ENCODE data around the gene DBH.
A peak's percentile ranks its signal among the peaks of the same experiment; 100 is the strongest.

The DBH gene

GRCh38 chr9:133658442-133659431 is 22.6 kb downstream of the DBH start:
- no peaks in the 10 kb centered on the region for H3K36me3 ChIP-seq (ENCODE audit: control insufficient read depth, insufficient read depth, low read length)
- peaks cover 24% of the 10 kb centered on the region for H3K27me3 ChIP-seq (ENCODE audit: control insufficient read depth, insufficient read depth, low read length)
- H3K4me1 ChIP-seq (ENCODE audit: control insufficient read depth, insufficient read depth, low read length) = peaks cover 9% of the 10 kb centered on the region
- H3K9ac ChIP-seq (ENCODE audit: low read depth, low read length) = no peak overlapping the region
- no peak overlapping the region for H3K27ac ChIP-seq (ENCODE audit: low read depth, low read length)
- no peaks in the 10 kb centered on the region for H3K9me3 ChIP-seq (ENCODE audit: control insufficient read depth, insufficient read depth, low read length)
- peak overlapping the region; percentile 51 for H3K4me3 ChIP-seq (ENCODE audit: low read depth, low read length)

DNA sequence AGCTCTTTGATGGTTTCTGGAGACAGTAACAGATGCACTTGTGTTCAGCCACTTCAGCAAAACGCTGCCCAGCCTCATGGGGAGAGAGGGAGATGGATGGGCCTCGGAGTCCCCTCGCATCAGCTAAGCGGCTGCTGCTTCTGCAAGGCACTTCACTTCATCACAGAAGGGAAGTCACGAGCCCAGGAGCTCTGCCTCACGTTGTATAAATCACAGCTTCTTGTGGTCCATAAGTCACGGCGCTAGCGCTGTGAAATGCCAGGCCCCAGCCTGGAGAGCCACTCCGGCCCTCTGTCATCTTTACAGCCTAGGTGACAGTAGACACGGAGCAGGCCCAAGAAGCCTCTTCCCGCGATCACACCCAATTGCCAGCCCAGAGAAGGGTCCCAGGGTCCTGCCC is 23.4 kb downstream of the DBH start:
- Histone ChIP-seq H3K36me3 (ENCODE audit: control insufficient read depth, insufficient read depth, low read length) (no peaks in the 10 kb centered on the region), H3K4me3 (ENCODE audit: low read depth, low read length) (no peak overlapping the region), H3K27ac (ENCODE audit: low read depth, low read length) (no peak overlapping the region), H3K9ac (ENCODE audit: low read depth, low read length) (no peak overlapping the region), H3K9me3 (ENCODE audit: control insufficient read depth, insufficient read depth, low read length) (no peaks in the 10 kb centered on the region), H3K27me3 (ENCODE audit: control insufficient read depth, insufficient read depth, low read length) (peaks cover 24% of the 10 kb centered on the region), H3K4me1 (ENCODE audit: control insufficient read depth, insufficient read depth, low read length) (peaks cover 9% of the 10 kb centered on the region)

- no peak overlapping the region for H3K27ac ChIP-seq (ENCODE audit: low read depth, low read length)
- H3K9ac ChIP-seq (ENCODE audit: low read depth, low read length) = no peak overlapping the region
- peaks cover 9% of the 10 kb centered on the region for H3K4me1 ChIP-seq (ENCODE audit: control insufficient read depth, insufficient read depth, low read length)
- no peaks in the 10 kb centered on the region for H3K36me3 ChIP-seq (ENCODE audit: control insufficient read depth, insufficient read depth, low read length)
- H3K4me3 ChIP-seq (ENCODE audit: low read depth, low read length) = no peak overlapping the region
- peaks cover 24% of the 10 kb centered on the region for H3K27me3 ChIP-seq (ENCODE audit: control insufficient read depth, insufficient read depth, low read length)
- H3K9me3 ChIP-seq (ENCODE audit: control insufficient read depth, insufficient read depth, low read length) = no peaks in the 10 kb centered on the region
These were observed 25.8 kb downstream of the DBH start for GRCh38 chr9:133661846-133662540.

- no peaks in the 10 kb centered on the region for H3K36me3 ChIP-seq (ENCODE audit: control insufficient read depth, insufficient read depth, low read length)
- no peak overlapping the region for H3K9ac ChIP-seq (ENCODE audit: low read depth, low read length)
- H3K27me3 ChIP-seq (ENCODE audit: control insufficient read depth, insufficient read depth, low read length) = peaks cover 10% of the 10 kb centered on the region
- H3K9me3 ChIP-seq (ENCODE audit: control insufficient read depth, insufficient read depth, low read length) = no peaks in the 10 kb centered on the region
- H3K27ac ChIP-seq (ENCODE audit: low read depth, low read length) = no peak overlapping the region
- H3K4me3 ChIP-seq (ENCODE audit: low read depth, low read length) = no peak overlapping the region
- no peaks in the 10 kb centered on the region for H3K4me1 ChIP-seq (ENCODE audit: control insufficient read depth, insufficient read depth, low read length)
These were observed 28.2 kb downstream of the DBH start for GRCh38 chr9:133664173-133665050.

DNA sequence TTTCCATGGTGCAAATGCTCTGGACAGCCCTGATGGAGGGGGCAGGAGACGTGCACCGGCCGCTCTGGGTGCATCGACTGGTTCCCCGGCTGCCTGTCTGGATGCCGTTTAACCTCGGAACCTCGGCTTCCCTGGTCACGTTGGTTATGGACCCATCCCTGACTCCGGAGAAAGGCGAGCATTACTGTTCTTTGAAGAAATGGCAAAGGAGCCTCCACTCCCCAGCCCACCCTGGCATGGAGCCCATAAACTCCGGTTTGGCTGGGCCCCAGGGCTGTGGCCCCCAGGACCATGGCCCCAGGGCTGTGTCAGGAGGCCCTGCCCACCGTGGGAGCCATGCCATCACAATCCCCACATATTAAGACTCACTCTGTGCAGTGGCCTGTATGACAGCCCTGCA is 28.9 kb downstream of the DBH start:
- Histone ChIP-seq H3K9ac (ENCODE audit: low read depth, low read length) (no peak overlapping the region), H3K4me3 (ENCODE audit: low read depth, low read length) (no peak overlapping the region), H3K9me3 (ENCODE audit: control insufficient read depth, insufficient read depth, low read length) (no peaks in the 10 kb centered on the region), H3K4me1 (ENCODE audit: control insufficient read depth, insufficient read depth, low read length) (no peaks in the 10 kb centered on the region), H3K27ac (ENCODE audit: low read depth, low read length) (no peak overlapping the region), H3K27me3 (ENCODE audit: control insufficient read depth, insufficient read depth, low read length) (peaks cover 3% of the 10 kb centered on the region), H3K36me3 (ENCODE audit: control insufficient read depth, insufficient read depth, low read length) (no peaks in the 10 kb centered on the region)

DNA sequence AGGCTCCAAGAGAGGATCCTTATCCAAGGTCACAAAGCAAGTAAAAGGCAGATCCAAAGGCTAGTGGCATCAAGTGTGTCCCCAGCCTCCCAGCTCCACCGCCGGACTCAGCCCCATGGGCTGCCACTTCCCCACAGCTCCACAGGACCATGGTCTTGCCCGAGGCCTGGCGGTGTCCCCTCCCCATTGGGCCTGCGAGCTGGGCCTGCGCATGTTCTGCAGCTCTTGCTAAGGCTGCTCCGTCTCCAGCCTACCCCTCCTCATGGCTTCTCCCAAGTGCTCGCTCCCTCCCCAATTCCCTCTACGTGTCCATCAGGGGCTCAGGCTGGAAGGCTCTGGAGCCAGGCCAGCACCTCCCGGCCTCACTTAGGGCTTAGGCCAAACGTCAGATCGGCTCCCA is 29.4 kb downstream of the DBH start:
- Histone ChIP-seq H3K4me3 (ENCODE audit: low read depth, low read length) (no peak overlapping the region), H3K36me3 (ENCODE audit: control insufficient read depth, insufficient read depth, low read length) (no peaks in the 10 kb centered on the region), H3K9me3 (ENCODE audit: control insufficient read depth, insufficient read depth, low read length) (no peaks in the 10 kb centered on the region), H3K27ac (ENCODE audit: low read depth, low read length) (no peak overlapping the region), H3K9ac (ENCODE audit: low read depth, low read length) (no peak overlapping the region), H3K4me1 (ENCODE audit: control insufficient read depth, insufficient read depth, low read length) (no peaks in the 10 kb centered on the region), H3K27me3 (ENCODE audit: control insufficient read depth, insufficient read depth, low read length) (no peaks in the 10 kb centered on the region)

GRCh38 chr9:133666387-133666786 is 30.2 kb downstream of the DBH start:
- no peaks in the 10 kb centered on the region for H3K27me3 ChIP-seq (ENCODE audit: control insufficient read depth, insufficient read depth, low read length)
- no peaks in the 10 kb centered on the region for H3K36me3 ChIP-seq (ENCODE audit: control insufficient read depth, insufficient read depth, low read length)
- no peak overlapping the region for H3K27ac ChIP-seq (ENCODE audit: low read depth, low read length)
- H3K9me3 ChIP-seq (ENCODE audit: control insufficient read depth, insufficient read depth, low read length) = no peaks in the 10 kb centered on the region
- H3K4me1 ChIP-seq (ENCODE audit: control insufficient read depth, insufficient read depth, low read length) = no peaks in the 10 kb centered on the region
- H3K9ac ChIP-seq (ENCODE audit: low read depth, low read length) = no peak overlapping the region
- no peak overlapping the region for H3K4me3 ChIP-seq (ENCODE audit: low read depth, low read length)

GRCh38 chr9:133666845-133667244 is 30.7 kb downstream of the DBH start:
- Histone ChIP-seq H3K27ac (ENCODE audit: low read depth, low read length) (no peak overlapping the region), H3K4me1 (ENCODE audit: control insufficient read depth, insufficient read depth, low read length) (no peaks in the 10 kb centered on the region), H3K4me3 (ENCODE audit: low read depth, low read length) (no peak overlapping the region), H3K9ac (ENCODE audit: low read depth, low read length) (no peak overlapping the region), H3K9me3 (ENCODE audit: control insufficient read depth, insufficient read depth, low read length) (no peaks in the 10 kb centered on the region), H3K36me3 (ENCODE audit: control insufficient read depth, insufficient read depth, low read length) (no peaks in the 10 kb centered on the region), H3K27me3 (ENCODE audit: control insufficient read depth, insufficient read depth, low read length) (no peaks in the 10 kb centered on the region)

DNA sequence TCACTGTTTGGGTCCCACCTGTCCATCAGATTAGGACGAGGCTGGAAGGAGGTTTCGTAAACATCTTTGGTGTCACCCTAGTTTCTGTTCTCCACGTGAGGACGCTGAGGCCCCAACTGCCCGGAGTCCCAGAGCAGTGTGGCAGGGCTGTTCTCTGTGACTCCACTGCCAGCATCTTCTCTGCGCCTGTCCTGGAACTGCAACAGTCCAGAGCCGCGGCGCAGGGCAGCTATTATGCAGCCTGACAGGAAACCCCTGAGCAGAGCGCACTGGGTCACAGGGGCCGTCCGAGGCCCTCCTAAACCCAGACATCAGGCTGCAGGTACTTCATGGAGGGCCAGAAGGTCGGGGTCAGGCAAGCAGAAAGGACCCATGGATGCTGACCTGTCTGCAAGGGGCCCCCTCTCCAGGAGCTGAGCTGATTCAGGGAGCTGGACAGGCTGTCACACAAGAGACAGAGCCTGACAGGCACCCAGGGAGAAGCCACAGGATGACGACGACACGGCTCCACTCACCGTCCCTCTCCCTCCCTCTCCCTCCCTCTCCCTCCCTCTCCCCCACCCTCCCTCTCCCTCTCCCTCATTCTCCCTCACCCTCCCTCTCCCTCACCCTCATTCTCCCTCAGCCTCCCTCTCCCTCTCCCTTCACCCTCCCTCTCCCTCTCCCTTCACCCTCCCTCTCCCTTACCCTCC is 31.7 kb downstream of the DBH start:
- Histone ChIP-seq H3K27ac (ENCODE audit: low read depth, low read length) (no peak overlapping the region), H3K9ac (ENCODE audit: low read depth, low read length) (no peak overlapping the region), H3K27me3 (ENCODE audit: control insufficient read depth, insufficient read depth, low read length) (no peaks in the 10 kb centered on the region)

GRCh38 chr9:133669182-133669801 is 33.1 kb downstream of the DBH start:
- no peaks in the 10 kb centered on the region; the same call in 1 of the 2 replicates for H3K4me1 ChIP-seq (ENCODE audit: control insufficient read depth, insufficient read depth, low read length)
- no peak overlapping the region for H3K27ac ChIP-seq (ENCODE audit: low read depth, low read length)
- H3K9me3 ChIP-seq (ENCODE audit: control insufficient read depth, insufficient read depth, low read length) = no peaks in the 10 kb centered on the region
- no peak overlapping the region for H3K4me3 ChIP-seq (ENCODE audit: low read depth, low read length)
- H3K36me3 ChIP-seq (ENCODE audit: control insufficient read depth, insufficient read depth, low read length) = no peaks in the 10 kb centered on the region
- no peaks in the 10 kb centered on the region for H3K27me3 ChIP-seq (ENCODE audit: control insufficient read depth, insufficient read depth, low read length)
- no peak overlapping the region for H3K9ac ChIP-seq (ENCODE audit: low read depth, low read length)

More for the DNA sequence above, 31.7 kb downstream of the DBH start:
- H3K4me3 ChIP-seq (ENCODE audit: low read depth, low read length) = no peak overlapping the region
- no peaks in the 10 kb centered on the region for H3K36me3 ChIP-seq (ENCODE audit: control insufficient read depth, insufficient read depth, low read length)
- no peaks in the 10 kb centered on the region for H3K9me3 ChIP-seq (ENCODE audit: control insufficient read depth, insufficient read depth, low read length)
- H3K4me1 ChIP-seq (ENCODE audit: control insufficient read depth, insufficient read depth, low read length) = no peaks in the 10 kb centered on the region

Data from HUES48 (cell line).